ENCODE data around the gene MRPL42.
"Not testable (repeated sequence)": the region's sequence is repeated elsewhere in the genome, so short reads cannot be mapped to it uniquely, and the experiment has no call there.

The MRPL42 gene

DNA sequence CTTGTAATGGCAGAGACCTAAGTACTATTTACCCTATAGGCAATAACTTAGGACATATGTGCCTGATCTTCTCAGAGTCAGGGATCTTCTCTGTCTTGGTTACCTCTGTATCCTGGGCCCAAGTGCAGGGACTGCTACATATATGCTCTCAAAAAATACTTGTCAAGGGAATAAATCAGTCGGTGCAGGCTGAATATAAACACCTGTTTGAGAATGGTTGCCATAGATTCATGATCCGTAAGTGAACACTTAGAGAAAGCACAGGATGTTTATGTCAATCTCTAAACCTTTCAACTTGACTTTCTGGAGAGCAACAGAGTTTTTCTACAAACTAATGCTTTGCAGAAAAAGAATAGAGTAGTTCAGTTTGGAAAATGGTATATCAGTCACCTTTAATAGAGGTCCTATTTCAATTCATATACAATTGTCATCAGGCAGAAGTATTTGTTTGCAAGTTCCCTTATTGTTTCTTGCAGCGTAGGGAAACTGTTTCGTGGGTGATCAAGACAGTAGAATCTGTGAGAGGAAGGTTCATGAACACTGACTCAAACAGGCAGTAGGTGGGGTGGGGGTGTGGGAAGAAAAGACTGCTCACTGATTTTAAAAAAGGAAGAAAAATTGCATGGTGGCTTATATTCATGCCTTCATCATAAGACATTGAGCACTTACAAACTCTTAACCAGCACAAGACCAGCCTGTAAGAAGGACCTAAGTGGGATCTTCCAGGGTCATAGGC lies 19.6 kb upstream of the MRPL42 start:
- DNase-seq (ENCODE audit: low read depth in 2 of 2): no peak

GRCh38 chr12:93448796-93449195 lies 18.5 kb upstream of the MRPL42 start:
- DNase-seq (ENCODE audit: low read depth in 2 of 2): no peak

- DNase-seq (ENCODE audit: low read depth in 2 of 2): no peak
These were observed 18.0 kb upstream of the MRPL42 start for GRCh38 chr12:93449277-93449676.

GRCh38 chr12:93451423-93452158 lies 15.7 kb upstream of the MRPL42 start:
- no peak for DNase-seq (ENCODE audit: low read depth in 2 of 2)

DNA sequence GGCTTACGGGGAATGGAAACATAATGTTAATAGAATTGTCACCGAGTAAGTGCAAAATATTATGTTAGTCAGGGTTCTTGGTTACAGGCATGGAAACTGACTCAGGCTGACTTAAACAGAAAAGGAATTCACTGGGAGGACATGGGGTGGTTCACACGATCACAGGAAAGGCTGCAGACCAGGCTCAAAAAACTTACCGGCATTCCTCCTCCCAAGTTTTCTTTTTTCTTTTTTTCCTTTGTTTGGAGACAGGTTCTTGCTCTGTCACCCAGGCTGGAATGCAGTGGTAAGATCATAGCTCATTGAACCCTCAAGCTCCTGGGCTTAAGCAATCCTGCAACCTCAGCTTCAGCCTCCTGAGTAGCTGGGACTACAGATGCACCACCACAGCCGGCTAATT lies 13.7 kb upstream of the MRPL42 start:
- no peak for DNase-seq (ENCODE audit: low read depth in 2 of 2)

DNA sequence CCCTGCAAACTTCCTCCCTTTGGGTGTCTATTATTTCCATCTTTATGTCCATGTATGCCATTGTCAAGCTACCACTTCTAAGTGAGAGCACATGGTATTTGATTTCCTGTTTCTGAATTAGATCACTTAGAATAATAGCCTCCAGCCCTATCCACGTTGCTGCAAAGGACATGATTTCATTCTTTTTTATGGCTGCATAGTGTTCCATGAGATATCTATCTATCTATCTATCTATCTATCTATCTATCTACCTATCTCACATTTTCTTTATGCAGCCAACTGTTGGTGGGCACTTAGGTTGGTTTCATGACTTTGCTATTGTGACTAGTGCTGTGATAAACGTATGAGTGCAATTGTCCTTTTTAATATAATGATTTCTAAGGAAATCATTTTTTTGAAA lies 11.2 kb upstream of the MRPL42 start:
- no peak for DNase-seq (ENCODE audit: low read depth in 2 of 2)

GRCh38 chr12:93459097-93459496 lies 8.2 kb upstream of the MRPL42 start:
- no peak for DNase-seq (ENCODE audit: low read depth in 2 of 2)

DNA sequence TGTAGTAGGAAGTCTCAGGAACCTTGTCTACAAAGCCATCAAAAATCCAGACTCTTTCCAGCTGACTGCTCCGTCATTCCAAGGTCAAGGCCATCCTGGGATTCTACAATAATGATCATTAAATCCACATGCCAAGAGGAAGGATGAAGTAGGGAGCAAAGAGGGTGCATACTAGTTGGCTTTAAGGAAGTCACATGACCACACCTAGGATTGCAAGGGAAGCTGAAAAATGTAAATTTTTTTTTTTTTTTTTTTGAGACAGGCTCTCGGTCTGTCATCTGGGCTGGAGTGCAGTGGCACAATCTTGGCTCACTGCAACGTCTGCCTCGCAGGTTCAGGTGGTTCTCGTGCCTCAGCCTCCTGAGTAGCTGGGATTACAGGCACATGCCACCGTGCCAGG lies 7.3 kb upstream of the MRPL42 start:
- no peak for DNase-seq (ENCODE audit: low read depth in 2 of 2)

DNA sequence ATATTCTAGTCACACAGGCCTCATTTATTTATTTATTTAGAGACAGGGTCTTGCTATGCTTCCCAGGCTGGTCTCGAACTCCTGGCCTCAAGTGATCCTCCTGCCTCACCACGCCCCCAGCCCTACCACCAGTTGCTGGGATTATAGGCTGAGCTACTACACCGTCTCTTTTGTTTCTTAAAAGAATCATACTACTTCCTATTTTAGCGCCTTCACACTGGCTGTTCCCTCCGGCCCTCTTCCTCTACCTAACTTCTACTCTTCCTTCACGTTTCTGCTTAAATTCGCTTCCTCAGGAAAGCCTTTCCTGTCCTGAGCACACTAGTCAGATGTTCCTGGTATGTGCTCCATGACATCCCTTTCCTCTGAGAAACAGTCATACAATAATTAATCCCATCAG lies 6.4 kb upstream of the MRPL42 start:
- DNase-seq (ENCODE audit: low read depth in 2 of 2): no peak

GRCh38 chr12:93461503-93461902 lies 5.8 kb upstream of the MRPL42 start:
- no peak for DNase-seq (ENCODE audit: low read depth in 2 of 2)

- no peak for DNase-seq (ENCODE audit: low read depth in 2 of 2)
These were observed 1.5 kb upstream of the MRPL42 start for GRCh38 chr12:93465841-93466240.

- no peak for DNase-seq (ENCODE audit: low read depth in 2 of 2)
These were observed 526 bp upstream of the MRPL42 start for GRCh38 chr12:93466625-93467350.

- DNase-seq (ENCODE audit: low read depth in 2 of 2): no peak
These were observed 676 bp downstream of the MRPL42 start for GRCh38 chr12:93468008-93468371.

- no peak for DNase-seq (ENCODE audit: low read depth in 2 of 2)
These were observed 2.1 kb downstream of the MRPL42 start for GRCh38 chr12:93469386-93469785.

DNA sequence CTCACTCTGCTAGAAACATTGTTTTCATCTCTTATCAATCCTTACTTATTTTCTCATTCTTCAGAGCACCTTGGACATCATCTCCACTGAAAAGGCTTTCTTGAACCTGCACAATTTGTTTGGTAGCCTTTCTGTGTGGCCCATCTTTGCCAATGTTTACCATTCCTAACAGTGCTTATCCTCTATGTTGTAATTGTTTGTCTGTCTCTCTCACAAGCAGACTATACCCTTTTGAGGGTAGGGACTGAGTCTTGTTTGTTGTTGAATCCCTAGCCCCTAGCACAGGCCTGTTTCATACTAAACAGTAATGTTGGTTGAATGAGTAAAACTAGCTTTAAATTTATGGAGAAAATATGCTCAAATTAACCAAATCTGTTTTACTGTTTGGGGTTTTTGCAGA lies 9.2 kb downstream of the MRPL42 start:
- no peak for DNase-seq (ENCODE audit: low read depth in 2 of 2)

GRCh38 chr12:93482721-93483120 lies 15.4 kb downstream of the MRPL42 start:
- no peak for DNase-seq (ENCODE audit: low read depth in 2 of 2)

DNA sequence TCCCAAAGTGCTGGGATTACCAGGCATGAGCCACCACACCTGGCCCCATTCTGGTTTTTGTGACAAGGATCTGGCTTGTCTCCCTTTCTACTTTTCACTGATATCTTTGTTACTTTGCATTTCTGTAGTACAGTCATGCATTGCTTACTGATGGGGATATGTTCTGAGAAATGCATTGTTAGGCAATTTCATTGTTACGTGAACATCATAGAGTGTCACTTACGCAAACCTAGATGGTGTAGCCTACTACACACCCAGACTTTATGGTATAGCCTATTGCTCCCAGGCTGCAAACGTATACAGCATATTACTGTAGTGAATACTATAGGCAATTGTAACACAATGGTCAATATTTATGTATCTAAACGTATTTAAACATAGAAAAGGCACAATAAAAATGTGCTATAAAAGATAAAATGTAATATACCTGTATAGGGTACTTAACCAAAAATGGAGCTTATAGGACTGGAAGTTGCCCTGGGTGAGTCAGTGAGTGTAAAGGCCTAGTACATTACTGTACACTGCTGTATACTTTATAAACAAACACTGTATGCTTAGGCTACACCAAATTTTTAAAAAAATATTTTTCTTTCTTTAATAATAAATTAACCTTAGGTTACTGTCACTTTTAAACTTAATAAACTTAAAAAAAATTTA lies 16.0 kb downstream of the MRPL42 start:
- no peak for DNase-seq (ENCODE audit: low read depth in 2 of 2)

- no peak for DNase-seq (ENCODE audit: low read depth in 2 of 2)
These were observed 17.1 kb downstream of the MRPL42 start for GRCh38 chr12:93484315-93484981.

DNA sequence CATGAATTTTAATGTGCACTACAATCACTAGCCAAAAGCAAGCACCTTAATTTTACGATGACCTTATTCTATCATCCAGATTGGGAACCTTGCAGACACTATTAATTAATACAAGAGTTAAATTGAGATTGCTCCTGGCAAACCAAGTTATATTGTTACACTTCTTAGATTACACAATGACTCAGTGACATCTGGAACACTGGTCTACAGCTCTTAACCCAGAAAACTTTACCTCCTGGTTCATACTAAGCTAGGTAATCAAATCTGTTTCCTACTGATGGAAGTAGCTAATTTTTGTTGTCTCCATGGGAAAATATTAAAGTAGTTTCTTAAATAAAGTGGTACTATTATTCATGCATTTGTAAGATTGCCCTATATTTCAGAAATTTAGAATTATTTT lies 25.5 kb downstream of the MRPL42 start:
- not testable (repeated sequence) for DNase-seq (ENCODE audit: low read depth in 2 of 2)

GRCh38 chr12:93494096-93494495 lies 26.8 kb downstream of the MRPL42 start:
- no peak for DNase-seq (ENCODE audit: low read depth in 2 of 2)

DNA sequence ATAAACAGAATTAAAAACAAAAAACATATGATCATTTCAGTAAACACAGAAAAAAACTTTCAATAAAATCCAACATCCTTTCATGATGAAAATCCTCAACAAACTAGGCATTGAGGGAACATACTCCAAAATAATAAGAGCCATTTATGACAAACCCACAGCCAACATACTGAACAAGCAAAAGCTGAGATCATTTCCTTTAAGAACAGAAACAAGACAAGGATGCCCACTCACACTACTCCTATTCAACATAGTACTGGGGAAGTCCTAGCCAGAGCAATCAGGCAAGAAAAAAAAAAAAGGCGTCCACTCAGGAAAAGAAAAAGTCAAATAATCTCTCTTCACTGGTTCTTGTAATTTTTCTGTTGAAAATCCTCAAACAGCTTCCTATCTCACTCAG lies 30.1 kb downstream of the MRPL42 start:
- no peak for DNase-seq (ENCODE audit: low read depth in 2 of 2)

GRCh38 chr12:93498813-93499212 lies 31.5 kb downstream of the MRPL42 start:
- not testable (repeated sequence) for DNase-seq (ENCODE audit: low read depth in 2 of 2)
